ENCODE results near the gene TRIM5.

GRCh38 chr11:5624489-5625279, 60.2 kb downstream of the TRIM5 start, which contains the start of gene TRIM34:
- no peak for TF ChIP-seq PATZ1 (CRISPR knock-in tag; IDR thresholded peaks at IDR 0.05; ENCODE audit: borderline replicate concordance)
- no peak for TF ChIP-seq TOX (CRISPR knock-in tag; IDR thresholded peaks at IDR 0.05; ENCODE audit: borderline replicate concordance)
- no peak for TF ChIP-seq ZFP3 (CRISPR knock-in tag; IDR thresholded peaks at IDR 0.05)
- no peak for TF ChIP-seq OSR1 (CRISPR knock-in tag; IDR thresholded peaks at IDR 0.05)
- TF ChIP-seq ISL1 (CRISPR knock-in tag; IDR thresholded peaks at IDR 0.05): no peak
- no peak for TF ChIP-seq BACH2 (CRISPR knock-in tag; IDR thresholded peaks at IDR 0.05; ENCODE audit: borderline replicate concordance)
- no peak for TF ChIP-seq ARNTL (CRISPR knock-in tag; IDR thresholded peaks at IDR 0.05; ENCODE audit: borderline replicate concordance, low read depth)
- no peak for TF ChIP-seq RARB (CRISPR knock-in tag; IDR thresholded peaks at IDR 0.05)
- no peak for TF ChIP-seq CREB5 (CRISPR knock-in tag; IDR thresholded peaks at IDR 0.05; ENCODE audit: low read depth)
- no peak for TF ChIP-seq TSHZ2 (CRISPR knock-in tag; IDR thresholded peaks at IDR 0.05)
